Fibroblast of mammary gland (primary cell): ENCODE results near the gene FRZB.
"Not testable (repeated sequence)": the region's sequence is repeated elsewhere in the genome, so short reads cannot be mapped to it uniquely, and the experiment has no call there.

Experiments used
- DNase-seq: peaks from one replicate; pipeline ENCODE4 v3.0.0-alpha.2; 2010; ENCODE audit warnings: low read depth
- H3K4me3 ChIP-seq: 2 replicates; pipeline ENCODE4 v1.5.1; 2011; ENCODE audit warnings: low read depth, mild to moderate bottlenecking, low read length, moderate library complexity; ENCODE audit not compliant: control insufficient read depth
- CTCF ChIP-seq: conservative IDR thresholded peaks from 2 replicates; pipeline ENCODE4 v1.5.1; 2011; ENCODE audit warnings: low read depth, low read length, inconsistent platforms; ENCODE audit not compliant: control insufficient read depth, insufficient read depth

The FRZB gene

GRCh38 chr2:182891611-182892010 lies 25.2 kb upstream of the FRZB start:
- no peak for DNase-seq
- no peak for TF ChIP-seq CTCF
- no peak overlapping the region for H3K4me3 ChIP-seq

GRCh38 chr2:182890773-182891378 lies 24.4 kb upstream of the FRZB start:
- H3K4me3 ChIP-seq = no peak overlapping the region
- no peak for DNase-seq
- TF ChIP-seq CTCF = no peak

GRCh38 chr2:182890305-182890704 lies 23.9 kb upstream of the FRZB start:
- no peak for DNase-seq
- no peak overlapping the region for H3K4me3 ChIP-seq
- TF ChIP-seq CTCF = no peak

GRCh38 chr2:182887753-182888415 lies 21.4 kb upstream of the FRZB start:
- no peak overlapping the region for H3K4me3 ChIP-seq
- no peak for TF ChIP-seq CTCF
- DNase-seq = no peak

- H3K4me3 ChIP-seq = no peak overlapping the region
- no peak for DNase-seq
- no peak for TF ChIP-seq CTCF
Observed at GRCh38 chr2:182887093-182887492, 20.7 kb upstream of the FRZB start.

- H3K4me3 ChIP-seq = no peak overlapping the region
- TF ChIP-seq CTCF = no peak
- DNase-seq = no peak
Observed at GRCh38 chr2:182885771-182886170, 19.3 kb upstream of the FRZB start.

GRCh38 chr2:182883451-182883850 lies 17.0 kb upstream of the FRZB start:
- H3K4me3 ChIP-seq = no peak overlapping the region
- no peak for TF ChIP-seq CTCF
- DNase-seq = peak; percentile 45

GRCh38 chr2:182880100-182880499 lies 13.7 kb upstream of the FRZB start:
- DNase-seq, H3K4me3 ChIP-seq: not testable (repeated sequence)

- not testable (repeated sequence) for DNase-seq
Observed at GRCh38 chr2:182876653-182877052, 10.2 kb upstream of the FRZB start.

More at GRCh38 chr2:182876653-182877052, 10.2 kb upstream of the FRZB start:
- H3K4me3 ChIP-seq = not testable (repeated sequence)
